ENCODE results near the gene RMI1. TPM values are rescaled to one million over a fixed set of nuclear protein-coding genes. Genes with fewer than 3 reads are reported as not detected.

The RMI1 gene
- total RNA-seq = 7.4 and 13.1 TPM in 2 replicates

DNA sequence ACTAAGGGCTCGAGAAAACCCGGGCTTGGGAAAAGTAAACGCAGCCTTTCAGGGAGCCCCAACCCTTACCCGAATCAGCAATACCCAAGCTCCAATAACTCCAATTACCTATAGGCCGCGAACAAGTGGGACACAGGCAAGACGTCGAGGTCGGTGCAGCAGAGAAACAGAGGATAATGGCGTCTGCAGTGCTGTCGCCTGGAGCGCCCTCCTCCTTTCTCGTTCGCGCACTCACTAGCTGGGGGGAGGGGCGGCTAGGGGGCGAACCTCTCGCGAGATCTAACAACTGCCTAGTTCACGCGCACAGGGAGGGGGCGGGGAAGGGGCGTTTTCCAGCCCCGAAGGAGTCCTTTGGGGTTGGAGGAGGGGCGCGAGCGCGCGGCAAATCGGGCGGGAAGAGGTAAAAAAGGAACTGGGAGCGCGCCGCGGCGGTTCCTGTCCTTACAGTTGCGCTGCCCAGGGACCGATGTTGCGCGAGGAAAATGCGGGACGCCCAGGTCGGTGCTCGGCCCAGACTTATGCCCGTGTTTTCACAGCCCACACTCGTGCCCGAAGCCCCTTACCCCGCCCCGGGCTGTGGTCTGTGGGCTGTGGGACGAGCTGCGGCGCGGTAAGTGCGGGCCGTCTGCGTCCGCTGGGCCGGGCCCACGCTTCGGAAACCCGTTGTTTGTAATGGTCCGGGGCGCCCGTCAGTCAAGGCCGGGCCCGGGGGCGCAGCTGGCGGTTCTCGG lies at the start of gene RMI1:
Gene RMI1, plus strand, starts transcription at position 411 of the 731 bp plus-strand sequence. CDS start 20,182 bp downstream, outside the sequence.

GRCh38 chr9:83979812-83980394 lies 702 bp upstream of the RMI1 start, which contains the start of gene HNRNPK:
Gene HNRNPK, minus strand, starts transcription at chr9:83980215. Its CDS starts 1,963 bp downstream, at chr9:83978252.

Other genes starting within 250 kb of the RMI1 start
- gene GKAP1, start 163.0 kb upstream of the RMI1 start, total RNA-seq = 1.1 and 2.1 TPM in 2 replicates
- gene KIF27, start 59.4 kb upstream of the RMI1 start, total RNA-seq = 4.3 and 5.1 TPM in 2 replicates
- 444 and 756 TPM in 2 replicates for gene HNRNPK, start 590 bp upstream of the RMI1 start, total RNA-seq

Data from uterine smooth muscle cell (primary cell).